Measurements from ENCODE around the gene PDE9A. TPM values are rescaled to one million over a fixed set of nuclear protein-coding genes. Genes with fewer than 3 reads are reported as not detected.

The PDE9A gene
- polyA plus RNA-seq, 5 donors = 19.2 to 25.1 (median 23.0) TPM

- no peak for DNase-seq
Measured at GRCh38 chr21:42735061-42735460, 81.6 kb downstream of the PDE9A start.

DNA sequence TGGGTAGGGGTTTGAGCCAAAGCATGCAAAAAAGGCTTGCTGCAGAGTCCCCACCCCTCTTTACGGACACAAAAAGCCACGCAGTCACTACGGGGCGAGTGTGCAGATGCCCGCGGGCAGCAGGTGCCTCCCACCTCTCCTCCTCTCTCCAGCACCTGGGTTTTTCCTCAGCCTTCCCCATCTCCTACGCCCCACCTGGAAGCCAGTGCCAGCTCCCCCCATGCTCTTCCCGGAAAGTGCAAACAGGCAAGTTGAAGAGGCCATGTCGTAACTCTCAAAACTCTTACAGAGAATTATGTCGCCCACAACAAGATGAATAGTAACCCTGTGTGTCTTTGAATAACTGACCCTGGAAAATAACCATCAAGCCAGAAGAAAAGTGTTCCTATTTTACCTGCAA is 82.5 kb downstream of the PDE9A start:
- no peak for DNase-seq

- no peak for DNase-seq
Measured at GRCh38 chr21:42736646-42737350, 83.4 kb downstream of the PDE9A start.

- DNase-seq = peak; percentile 39 to 66
Measured at GRCh38 chr21:42737951-42738590, 84.7 kb downstream of the PDE9A start.

GRCh38 chr21:42739061-42739931 is 85.9 kb downstream of the PDE9A start:
- DNase-seq = no peak

- no peak for DNase-seq
Measured at GRCh38 chr21:42740405-42740909, 87.0 kb downstream of the PDE9A start.

DNA sequence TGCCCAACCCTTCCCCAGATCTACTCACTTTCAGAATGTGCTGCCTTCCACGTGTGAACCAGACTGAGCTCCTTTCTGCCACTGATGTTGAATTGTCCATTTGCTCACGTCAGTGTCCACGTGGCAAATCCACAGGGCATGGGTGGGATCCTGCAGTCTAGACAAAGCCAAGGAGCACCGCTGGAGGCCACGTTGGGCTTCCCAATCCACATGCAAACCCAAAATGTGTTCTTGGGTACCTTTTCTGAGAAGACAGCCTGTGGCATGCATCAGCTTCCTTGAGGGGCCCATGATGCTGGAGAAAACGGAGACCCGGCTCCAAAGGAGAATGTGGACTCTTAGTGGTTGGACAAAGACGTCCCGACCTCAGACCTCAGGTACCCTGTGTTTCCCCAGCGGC is 87.6 kb downstream of the PDE9A start:
- DNase-seq = no peak

- DNase-seq = no peak
Measured at GRCh38 chr21:42744520-42745445, 91.4 kb downstream of the PDE9A start.

- DNase-seq = no peak
Measured at GRCh38 chr21:42745511-42746239, 92.3 kb downstream of the PDE9A start.

DNA sequence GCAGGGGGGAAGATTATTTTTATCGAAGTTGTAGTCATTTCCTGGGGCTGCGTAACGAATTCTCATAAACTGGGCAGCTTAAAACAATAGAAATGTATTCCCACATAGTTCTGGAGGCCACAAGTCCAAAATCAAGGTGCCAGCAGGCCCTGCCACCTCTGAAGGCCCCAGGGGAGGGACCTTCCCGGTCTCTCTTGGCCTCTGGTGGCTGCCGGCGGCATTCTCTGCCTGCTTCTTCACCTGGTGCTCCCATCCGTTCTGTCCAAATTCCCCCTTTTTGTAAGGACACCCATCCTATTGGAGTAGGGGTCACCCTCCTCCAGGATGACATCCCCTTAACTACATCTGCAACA is 92.8 kb downstream of the PDE9A start:
- DNase-seq = no peak

GRCh38 chr21:42746593-42747275 is 93.3 kb downstream of the PDE9A start:
- DNase-seq = no peak

GRCh38 chr21:42747276-42747701 is 93.9 kb downstream of the PDE9A start:
- DNase-seq = no peak

- no peak for DNase-seq
Measured at GRCh38 chr21:42747746-42748351, 94.4 kb downstream of the PDE9A start.

DNA sequence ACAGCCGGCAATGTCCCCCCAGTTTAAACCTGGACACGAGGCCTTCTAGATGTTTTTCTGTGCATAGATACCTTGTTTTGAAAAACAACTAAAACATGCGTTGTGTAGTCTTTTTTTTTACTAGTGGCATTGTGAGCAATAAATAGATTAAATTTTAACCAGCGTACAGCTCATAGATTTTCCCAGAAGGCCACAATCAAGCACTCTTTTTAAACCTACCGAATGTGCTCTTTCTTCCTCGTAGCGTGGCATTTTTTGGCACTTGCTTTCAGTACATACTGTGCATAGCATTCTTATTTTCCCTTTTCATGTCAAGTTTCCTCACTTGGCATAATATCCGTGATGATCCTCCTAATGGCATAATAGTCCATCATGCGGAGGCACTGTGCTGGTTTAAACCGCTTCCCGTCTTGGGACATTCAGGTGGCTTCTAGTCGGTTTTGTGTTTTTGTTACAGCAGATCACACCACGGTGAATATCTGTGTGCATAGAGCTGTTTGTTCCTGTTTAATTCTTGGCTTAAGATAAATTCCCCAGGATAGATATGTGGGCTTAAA is 95.3 kb downstream of the PDE9A start:
- no peak for DNase-seq

DNA sequence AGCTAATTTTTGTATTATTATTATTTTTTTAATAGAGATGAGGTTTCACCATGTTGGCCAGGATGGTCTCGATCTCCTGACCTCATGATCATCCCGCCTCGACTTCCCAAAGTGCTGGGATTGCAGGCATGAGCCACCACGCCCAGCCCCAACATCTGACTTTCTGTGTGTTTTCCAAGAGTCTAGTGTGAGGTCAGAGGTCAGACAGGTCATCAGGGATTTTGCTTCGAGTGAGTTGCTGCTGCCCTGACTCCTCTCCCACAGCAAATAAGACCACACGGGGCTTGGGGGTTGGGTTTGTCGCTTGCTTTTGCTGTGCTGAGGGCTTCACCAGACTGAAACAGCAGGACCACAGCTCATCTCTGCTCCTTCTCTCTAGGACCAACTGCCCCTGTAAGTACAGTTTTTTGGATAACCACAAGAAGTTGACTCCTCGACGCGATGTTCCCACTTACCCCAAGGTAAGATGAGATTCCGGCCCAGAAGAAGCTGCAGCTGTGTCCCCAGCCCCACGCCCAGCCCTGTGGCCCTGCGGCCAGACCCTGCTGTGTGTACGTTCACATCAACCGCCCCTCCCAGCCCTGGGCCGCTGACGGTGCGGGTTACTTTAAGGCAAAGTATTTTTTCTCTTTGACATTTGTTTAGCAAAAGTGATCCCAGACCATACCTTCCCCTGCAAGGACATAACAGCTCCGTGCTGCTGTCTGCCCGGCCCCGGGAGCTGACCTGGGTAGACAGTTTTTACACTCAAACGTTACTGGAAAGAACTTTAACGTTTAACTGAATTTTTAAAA is 97.5 kb downstream of the PDE9A start:
- DNase-seq = no peak

DNA sequence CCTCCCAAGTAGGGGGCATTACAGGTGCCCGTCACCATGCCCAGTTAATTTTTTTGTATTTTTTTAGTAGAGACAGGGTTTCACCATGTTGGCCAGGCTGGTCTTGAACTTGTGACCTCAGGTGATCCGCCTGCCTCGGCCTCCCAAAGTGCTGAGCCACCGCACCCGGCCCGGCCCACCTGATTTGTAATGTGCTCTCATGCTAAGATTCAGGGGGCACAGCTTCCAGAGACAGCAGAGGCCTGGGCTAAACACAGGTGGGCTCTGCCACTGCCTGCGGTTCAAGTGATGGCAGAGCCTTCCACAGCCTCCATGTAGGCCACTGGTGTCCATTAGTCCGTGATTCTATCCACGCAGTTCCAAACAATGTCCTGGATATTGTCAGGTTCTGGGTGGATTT is 98.4 kb downstream of the PDE9A start:
- DNase-seq = no peak

GRCh38 chr21:42753804-42754203 is 100.4 kb downstream of the PDE9A start:
- no peak for DNase-seq

DNA sequence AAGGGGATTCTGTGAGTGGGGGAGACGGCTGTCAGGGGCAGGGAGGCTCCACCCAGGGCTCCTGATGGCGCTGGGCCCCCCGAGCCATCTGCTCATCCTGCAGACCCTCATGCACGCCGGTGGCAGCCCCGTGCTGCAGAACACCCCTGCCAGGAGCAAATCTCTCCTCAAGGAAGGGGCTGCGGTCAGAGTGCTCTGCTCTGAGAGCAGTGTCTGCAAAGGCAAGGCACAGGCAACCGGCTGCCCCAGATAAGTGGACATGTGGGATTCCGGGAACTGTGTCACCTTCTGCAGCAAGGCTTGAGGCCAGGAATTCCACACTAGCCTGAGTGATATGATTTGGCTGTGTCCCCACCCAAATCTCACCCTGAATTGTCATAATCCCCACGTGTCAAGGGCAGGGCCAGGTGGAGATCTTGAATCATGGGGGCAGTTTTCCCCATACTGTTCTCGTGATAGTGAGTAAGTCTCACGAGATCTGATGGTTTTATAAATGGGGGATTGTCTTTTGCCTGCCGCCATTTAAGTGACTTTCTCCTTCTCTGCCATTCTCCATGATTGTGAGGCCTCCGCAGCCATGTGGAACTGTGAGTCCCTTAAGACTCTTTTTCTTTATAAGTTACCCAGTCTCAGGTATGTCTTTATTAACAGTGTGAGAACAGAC is 101.0 kb downstream of the PDE9A start:
- DNase-seq = no peak
